CD4-positive, CD25-positive, alpha-beta regulatory T cell (primary cell): Measurements from ENCODE around the gene ZFAND6. TPM values are rescaled to one million over a fixed set of nuclear protein-coding genes. Genes with fewer than 3 reads are reported as not detected.
A peak's percentile ranks its signal among the peaks of the same experiment; 100 is the strongest.

Experiments used
- ATAC-seq, 2 donors: fragments of 150-1000 bp; cut with Tn5 transposase; one replicate each; pipeline ENCODE4 v1.10.0; 2021; ENCODE audit warnings: low read depth in 2 of 2, moderate number of reproducible peaks in 2 of 2, moderate library complexity in 1 of 2
- DNase-seq, 3 donors: peaks; one replicate each; pipeline versions ENCODE4 v3.0.0 to v3.0.0-alpha.2; 2012 to 2022; ENCODE audit warnings: mixed read lengths in 1 of 3
- H3K27ac ChIP-seq: one replicate; pipeline ENCODE4 v1.7.0; 2013; ENCODE audit warnings: mild to moderate bottlenecking, low read length; ENCODE audit not compliant: insufficient read depth, poor library complexity, severe bottlenecking
- H3K27me3 ChIP-seq: one replicate; pipeline ENCODE4 v1.7.0; 2013; ENCODE audit warnings: low read length; ENCODE audit not compliant: control insufficient read depth, insufficient read depth
- H3K36me3 ChIP-seq: one replicate; pipeline ENCODE4 v1.7.0; 2013; ENCODE audit warnings: mild to moderate bottlenecking, low read length, moderate library complexity; ENCODE audit not compliant: control insufficient read depth, insufficient read depth
- H3K4me1 ChIP-seq: 2 replicates; pipeline ENCODE4 v1.7.0; 2013; ENCODE audit warnings: mild to moderate bottlenecking, low read length; ENCODE audit not compliant: insufficient read depth, control insufficient read depth, poor library complexity, severe bottlenecking
- H3K4me3 ChIP-seq: one replicate; pipeline ENCODE4 v1.7.0; 2013; ENCODE audit warnings: low read depth, mild to moderate bottlenecking, low read length, moderate library complexity
- H3K9me3 ChIP-seq, 2 experiments: 1 replicate in 1 of 2; 2 replicates in 1 of 2; pipeline ENCODE4 v1.7.0; 2013; ENCODE audit warnings: low read length in 2 of 2, mild to moderate bottlenecking in 1 of 2, moderate library complexity in 1 of 2; ENCODE audit not compliant: control insufficient read depth in 2 of 2
- H3K27ac Mint-ChIP-seq, 3 donors: one replicate each; pipeline ENCODE4 v1.8.0; 2020 to 2022; ENCODE audit warnings: mild to moderate bottlenecking in 3 of 3, mixed read lengths in 3 of 3, moderate library complexity in 2 of 3
- H3K27me3 Mint-ChIP-seq: one replicate; pipeline ENCODE4 v1.8.0; 2022; ENCODE audit warnings: mild to moderate bottlenecking, mixed read lengths
- H3K36me3 Mint-ChIP-seq: one replicate; pipeline ENCODE4 v1.8.0; 2020; ENCODE audit warnings: mixed read lengths
- H3K4me1 Mint-ChIP-seq, 4 donors: one replicate each; pipeline ENCODE4 v1.8.0; 2020 to 2022; ENCODE audit warnings: mixed read lengths in 4 of 4, mild to moderate bottlenecking in 1 of 4
- H3K4me3 Mint-ChIP-seq, 4 donors: one replicate each; pipeline ENCODE4 v1.8.0; 2020 to 2022; ENCODE audit warnings: mild to moderate bottlenecking in 4 of 4, mixed read lengths in 4 of 4, moderate library complexity in 3 of 4
- H3K9me3 Mint-ChIP-seq, 7 donors: one replicate each; pipeline ENCODE4 v1.8.0; 2020 to 2022; ENCODE audit warnings: mixed read lengths in 7 of 7, mild to moderate bottlenecking in 3 of 7, moderate library complexity in 2 of 7
- polyA plus RNA-seq, 4 donors: library from polyadenylated mRNA; unstranded; fragments of 300-500 nt; fragmentation: Illumina TruSeq; gene quantifications; one replicate each; pipeline ENCODE4 v1.2.3, GENCODE V29; 2021
- total RNA-seq: library from RNA; stranded (reverse); gene quantifications from one replicate; pipeline ENCODE4 v1.2.3, GENCODE V29; 2022

ZFAND6 gene
- total and polyA plus RNA-seq, 5 donors from 2014 or later: 94.7 to 124 (median 114) TPM

GRCh38 chr15:80180468-80180867 lies 121.0 kb downstream of the ZFAND6 start:
- Mint-ChIP-seq H3K36me3 (peaks cover 44% of the 10 kb centered on the region), H3K4me3 (no peak overlapping the region), H3K27me3 (no peaks in the 10 kb centered on the region), H3K9me3 (peaks cover 0 to 1% (median 0%) of the 10 kb centered on the region in 7 donors), H3K4me1 (no peaks in the 10 kb centered on the region), H3K27ac (no peak overlapping the region)
- Histone ChIP-seq H3K9me3 (no peaks in the 10 kb centered on the region), H3K36me3 (no peaks in the 10 kb centered on the region), H3K27me3 (no peaks in the 10 kb centered on the region), H3K4me1 (no peaks in the 10 kb centered on the region), H3K27ac (no peak overlapping the region), H3K4me3 (no peak overlapping the region)
- no peak for ATAC-seq
- DNase-seq: no peak

GRCh38 chr15:80180986-80181385 lies 121.5 kb downstream of the ZFAND6 start:
- Histone ChIP-seq H3K27me3 (no peaks in the 10 kb centered on the region), H3K4me3 (no peak overlapping the region), H3K4me1 (no peaks in the 10 kb centered on the region), H3K27ac (no peak overlapping the region), H3K9me3 (no peaks in the 10 kb centered on the region), H3K36me3 (no peaks in the 10 kb centered on the region)
- ATAC-seq: no peak
- no peak for DNase-seq
- Mint-ChIP-seq H3K27ac (no peak overlapping the region), H3K36me3 (peaks cover 46% of the 10 kb centered on the region), H3K9me3 (peaks cover 0 to 1% (median 0%) of the 10 kb centered on the region in 7 donors), H3K4me1 (no peaks in the 10 kb centered on the region), H3K27me3 (no peaks in the 10 kb centered on the region), H3K4me3 (no peak overlapping the region)

- ATAC-seq (no peak), DNase-seq (no peak)
- Mint-ChIP-seq H3K27ac (peak overlapping the region in 1 of 3 donors; percentile 42), H3K27me3 (no peaks in the 10 kb centered on the region), H3K36me3 (peaks cover 52% of the 10 kb centered on the region), H3K4me3 (no peak overlapping the region), H3K4me1 (no peaks in the 10 kb centered on the region), H3K9me3 (peaks cover 0 to 2% (median 0%) of the 10 kb centered on the region in 7 donors)
- Histone ChIP-seq H3K27me3 (no peaks in the 10 kb centered on the region), H3K4me1 (no peaks in the 10 kb centered on the region), H3K36me3 (no peaks in the 10 kb centered on the region), H3K9me3 (no peaks in the 10 kb centered on the region), H3K4me3 (no peak overlapping the region), H3K27ac (no peak overlapping the region)
These were observed 123.3 kb downstream of the ZFAND6 start for GRCh38 chr15:80182611-80183261.

- no peaks in the 10 kb centered on the region for H3K9me3 ChIP-seq
- Mint-ChIP-seq H3K9me3 (peaks cover 0 to 2% (median 0%) of the 10 kb centered on the region in 7 donors), H3K36me3 (peaks cover 56% of the 10 kb centered on the region), H3K27me3 (no peaks in the 10 kb centered on the region), H3K4me1 (no peaks in the 10 kb centered on the region), H3K27ac (peak overlapping the region in 1 of 3 donors; percentile 42), H3K4me3 (no peak overlapping the region)
- H3K27ac ChIP-seq: no peak overlapping the region
- no peaks in the 10 kb centered on the region for H3K36me3 ChIP-seq
- H3K27me3 ChIP-seq: no peaks in the 10 kb centered on the region
- no peak overlapping the region for H3K4me3 ChIP-seq
- no peaks in the 10 kb centered on the region for H3K4me1 ChIP-seq
- DNase-seq (no peak), ATAC-seq (no peak)
These were observed 123.8 kb downstream of the ZFAND6 start for GRCh38 chr15:80183306-80183705.

- Histone ChIP-seq H3K4me3 (no peak overlapping the region), H3K27ac (no peak overlapping the region), H3K4me1 (no peaks in the 10 kb centered on the region), H3K36me3 (no peaks in the 10 kb centered on the region), H3K9me3 (no peaks in the 10 kb centered on the region), H3K27me3 (no peaks in the 10 kb centered on the region)
- H3K4me3 Mint-ChIP-seq: no peak overlapping the region
- DNase-seq: no peak
- no peaks in the 10 kb centered on the region for H3K4me1 Mint-ChIP-seq
- peaks cover 59% of the 10 kb centered on the region for H3K36me3 Mint-ChIP-seq
- H3K27ac Mint-ChIP-seq: no peak overlapping the region
- no peaks in the 10 kb centered on the region for H3K27me3 Mint-ChIP-seq
- peaks cover 0 to 2% (median 0%) of the 10 kb centered on the region in 7 donors for H3K9me3 Mint-ChIP-seq
- ATAC-seq: no peak
These were observed 124.4 kb downstream of the ZFAND6 start for GRCh38 chr15:80183886-80184285.

GRCh38 chr15:80184554-80184953 lies 125.1 kb downstream of the ZFAND6 start:
- Histone ChIP-seq H3K9me3 (no peaks in the 10 kb centered on the region), H3K27ac (no peak overlapping the region), H3K4me1 (no peaks in the 10 kb centered on the region), H3K36me3 (no peaks in the 10 kb centered on the region), H3K4me3 (no peak overlapping the region), H3K27me3 (no peaks in the 10 kb centered on the region)
- DNase-seq: no peak
- Mint-ChIP-seq H3K4me3 (no peak overlapping the region), H3K27me3 (no peaks in the 10 kb centered on the region), H3K4me1 (no peaks in the 10 kb centered on the region), H3K36me3 (peaks cover 57% of the 10 kb centered on the region), H3K9me3 (peaks cover 0 to 2% (median 0%) of the 10 kb centered on the region in 7 donors), H3K27ac (no peak overlapping the region)
- no peak for ATAC-seq

- ATAC-seq: no peak
- H3K36me3 Mint-ChIP-seq: peaks cover 57% of the 10 kb centered on the region
- H3K36me3 ChIP-seq: no peaks in the 10 kb centered on the region
These were observed 125.7 kb downstream of the ZFAND6 start for GRCh38 chr15:80185152-80185551.

GRCh38 chr15:80186066-80186465 lies 126.6 kb downstream of the ZFAND6 start:
- Histone ChIP-seq H3K4me3 (no peak overlapping the region), H3K4me1 (no peaks in the 10 kb centered on the region), H3K27ac (no peak overlapping the region), H3K36me3 (no peaks in the 10 kb centered on the region), H3K27me3 (no peaks in the 10 kb centered on the region), H3K9me3 (no peaks in the 10 kb centered on the region)
- H3K27ac Mint-ChIP-seq: no peak overlapping the region
- H3K4me3 Mint-ChIP-seq: no peak overlapping the region
- peaks cover 56% of the 10 kb centered on the region for H3K36me3 Mint-ChIP-seq
- H3K27me3 Mint-ChIP-seq: no peaks in the 10 kb centered on the region
- DNase-seq (no peak), ATAC-seq (no peak)
- H3K9me3 Mint-ChIP-seq: peaks cover 0 to 2% (median 0%) of the 10 kb centered on the region in 7 donors
- no peaks in the 10 kb centered on the region for H3K4me1 Mint-ChIP-seq

More at GRCh38 chr15:80185152-80185551, 125.7 kb downstream of the ZFAND6 start:
- no peak overlapping the region for H3K4me3 ChIP-seq
- Mint-ChIP-seq H3K27ac (no peak overlapping the region), H3K4me3 (no peak overlapping the region), H3K27me3 (no peaks in the 10 kb centered on the region), H3K9me3 (peaks cover 0 to 2% (median 0%) of the 10 kb centered on the region in 7 donors), H3K4me1 (no peaks in the 10 kb centered on the region)
- no peak for DNase-seq
- no peaks in the 10 kb centered on the region for H3K9me3 ChIP-seq
- H3K27me3 ChIP-seq: no peaks in the 10 kb centered on the region
- H3K27ac ChIP-seq: no peak overlapping the region
- no peaks in the 10 kb centered on the region for H3K4me1 ChIP-seq
